ENCODE data around the gene IPO13.

The IPO13 gene, protein sequence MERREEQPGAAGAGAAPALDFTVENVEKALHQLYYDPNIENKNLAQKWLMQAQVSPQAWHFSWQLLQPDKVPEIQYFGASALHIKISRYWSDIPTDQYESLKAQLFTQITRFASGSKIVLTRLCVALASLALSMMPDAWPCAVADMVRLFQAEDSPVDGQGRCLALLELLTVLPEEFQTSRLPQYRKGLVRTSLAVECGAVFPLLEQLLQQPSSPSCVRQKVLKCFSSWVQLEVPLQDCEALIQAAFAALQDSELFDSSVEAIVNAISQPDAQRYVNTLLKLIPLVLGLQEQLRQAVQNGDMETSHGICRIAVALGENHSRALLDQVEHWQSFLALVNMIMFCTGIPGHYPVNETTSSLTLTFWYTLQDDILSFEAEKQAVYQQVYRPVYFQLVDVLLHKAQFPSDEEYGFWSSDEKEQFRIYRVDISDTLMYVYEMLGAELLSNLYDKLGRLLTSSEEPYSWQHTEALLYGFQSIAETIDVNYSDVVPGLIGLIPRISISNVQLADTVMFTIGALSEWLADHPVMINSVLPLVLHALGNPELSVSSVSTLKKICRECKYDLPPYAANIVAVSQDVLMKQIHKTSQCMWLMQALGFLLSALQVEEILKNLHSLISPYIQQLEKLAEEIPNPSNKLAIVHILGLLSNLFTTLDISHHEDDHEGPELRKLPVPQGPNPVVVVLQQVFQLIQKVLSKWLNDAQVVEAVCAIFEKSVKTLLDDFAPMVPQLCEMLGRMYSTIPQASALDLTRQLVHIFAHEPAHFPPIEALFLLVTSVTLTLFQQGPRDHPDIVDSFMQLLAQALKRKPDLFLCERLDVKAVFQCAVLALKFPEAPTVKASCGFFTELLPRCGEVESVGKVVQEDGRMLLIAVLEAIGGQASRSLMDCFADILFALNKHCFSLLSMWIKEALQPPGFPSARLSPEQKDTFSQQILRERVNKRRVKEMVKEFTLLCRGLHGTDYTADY

GRCh38 chr1:43946236-43947060 is at the start of gene IPO13:
Gene IPO13 (plus strand): TSS chr1:43946950. CDS start chr1:43947601, 651 bp downstream.
- peak; percentile 96 for DNase-seq (ENCODE audit: low spot score)
- Mint-ChIP-seq H3K36me3 (ENCODE audit: low read depth) (peaks cover 2% of the 10 kb centered on the region), H3K9me3 (no peaks in the 10 kb centered on the region), H3K4me3 (peak within 1 kb of the TSS; percentile 96), H3K4me1 (ENCODE audit: low read depth) (peaks cover 34% of the 10 kb centered on the region), H3K27ac (peak within 1 kb of the TSS; percentile 92), H3K27me3 (ENCODE audit: low read depth) (no peaks in the 10 kb centered on the region)

- H3K27me3 Mint-ChIP-seq (ENCODE audit: low read depth), result no peaks in the 10 kb centered on the region
- peaks cover 2% of the 10 kb centered on the region for H3K36me3 Mint-ChIP-seq (ENCODE audit: low read depth)
- H3K4me1 Mint-ChIP-seq (ENCODE audit: low read depth), result peaks cover 6% of the 10 kb centered on the region
- no peak for DNase-seq (ENCODE audit: low spot score)
- H3K4me3 Mint-ChIP-seq, result no peak overlapping the region
- H3K9me3 Mint-ChIP-seq, result no peaks in the 10 kb centered on the region
- no peak overlapping the region for H3K27ac Mint-ChIP-seq
Measured at GRCh38 chr1:43898981-43899380, 47.8 kb upstream of the IPO13 start.

DNA sequence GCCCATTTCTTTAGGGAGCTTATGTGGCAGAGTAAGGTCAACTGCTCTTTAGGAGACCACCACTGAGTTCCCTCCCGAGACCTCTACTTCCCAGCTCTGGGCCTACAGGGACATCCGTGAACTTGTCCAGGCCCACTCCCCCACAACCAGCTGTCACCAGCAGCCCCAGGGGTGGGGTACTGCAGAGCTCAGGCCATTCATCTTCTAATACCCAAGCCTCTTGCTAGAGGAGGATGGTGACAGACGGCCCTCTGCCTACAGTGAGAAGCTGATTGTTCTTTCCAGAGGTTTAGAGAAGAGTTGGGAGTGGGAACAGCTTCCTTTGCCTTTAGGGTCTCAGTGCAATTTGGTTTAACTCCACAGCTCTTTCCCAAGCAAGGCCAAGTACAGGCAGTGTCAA is 46.4 kb upstream of the IPO13 start:
- H3K36me3 Mint-ChIP-seq (ENCODE audit: low read depth), result peaks cover 2% of the 10 kb centered on the region
- no peaks in the 10 kb centered on the region for H3K27me3 Mint-ChIP-seq (ENCODE audit: low read depth)
- no peak for DNase-seq (ENCODE audit: low spot score)
- no peaks in the 10 kb centered on the region for H3K9me3 Mint-ChIP-seq
- H3K4me3 Mint-ChIP-seq, result no peak overlapping the region
- H3K4me1 Mint-ChIP-seq (ENCODE audit: low read depth), result peaks cover 6% of the 10 kb centered on the region
- no peak overlapping the region for H3K27ac Mint-ChIP-seq

DNA sequence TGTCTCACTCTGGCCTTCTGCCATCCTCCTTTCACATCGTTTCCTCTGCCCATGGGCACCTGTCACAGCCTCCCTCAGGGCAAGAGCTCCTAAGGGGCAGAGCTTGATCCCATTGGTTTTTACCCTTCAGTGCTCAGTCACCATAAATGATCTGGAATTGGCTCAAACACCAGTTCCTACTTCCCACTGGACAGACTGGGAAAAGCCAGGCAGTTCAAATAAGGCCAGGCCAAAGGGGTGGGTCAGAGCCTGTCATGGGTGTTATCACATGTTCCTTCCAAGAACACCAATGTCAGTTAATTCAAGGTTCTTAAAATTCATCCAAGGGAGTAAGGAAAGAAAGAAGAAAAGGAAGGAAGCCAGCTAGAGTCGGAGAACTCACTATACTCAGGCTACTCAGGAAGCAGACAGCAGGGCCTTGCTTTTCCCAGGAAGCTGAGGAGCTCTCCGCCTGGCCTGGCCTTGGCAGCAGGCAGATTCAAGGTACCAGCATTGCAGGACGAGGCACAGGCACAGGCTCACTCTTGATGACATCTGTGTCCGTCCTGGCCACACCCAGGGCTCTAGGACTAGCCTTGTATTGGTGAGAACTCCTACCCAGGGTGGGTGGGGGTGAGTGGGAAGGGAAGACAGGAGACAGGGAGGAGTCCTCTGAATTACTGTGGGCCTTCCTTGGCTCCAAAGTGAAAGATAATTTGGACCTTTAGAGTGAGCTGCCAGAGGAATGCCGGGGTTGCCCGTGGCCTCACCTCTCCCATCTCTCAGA is 45.4 kb upstream of the IPO13 start:
- H3K36me3 Mint-ChIP-seq (ENCODE audit: low read depth), result peaks cover 2% of the 10 kb centered on the region
- H3K4me1 Mint-ChIP-seq (ENCODE audit: low read depth), result peaks cover 6% of the 10 kb centered on the region
- no peak overlapping the region for H3K27ac Mint-ChIP-seq
- DNase-seq (ENCODE audit: low spot score), result no peak
- H3K4me3 Mint-ChIP-seq, result no peak overlapping the region
- no peaks in the 10 kb centered on the region for H3K9me3 Mint-ChIP-seq
- no peaks in the 10 kb centered on the region for H3K27me3 Mint-ChIP-seq (ENCODE audit: low read depth)

GRCh38 chr1:43902058-43902831 is 44.5 kb upstream of the IPO13 start:
- Mint-ChIP-seq H3K36me3 (ENCODE audit: low read depth) (peaks cover 2% of the 10 kb centered on the region), H3K4me3 (no peak overlapping the region), H3K9me3 (no peaks in the 10 kb centered on the region), H3K27me3 (ENCODE audit: low read depth) (no peaks in the 10 kb centered on the region), H3K27ac (no peak overlapping the region), H3K4me1 (ENCODE audit: low read depth) (peaks cover 5% of the 10 kb centered on the region)
- DNase-seq (ENCODE audit: low spot score), result no peak

- Mint-ChIP-seq H3K4me1 (ENCODE audit: low read depth) (no peaks in the 10 kb centered on the region), H3K27me3 (ENCODE audit: low read depth) (no peaks in the 10 kb centered on the region), H3K9me3 (no peaks in the 10 kb centered on the region), H3K27ac (no peak overlapping the region), H3K36me3 (ENCODE audit: low read depth) (peaks cover 1% of the 10 kb centered on the region), H3K4me3 (no peak overlapping the region)
- no peak for DNase-seq (ENCODE audit: low spot score)
Measured at GRCh38 chr1:43904660-43905551, 41.8 kb upstream of the IPO13 start.

GRCh38 chr1:43908226-43908625 is 38.5 kb upstream of the IPO13 start:
- H3K9me3 Mint-ChIP-seq, result no peaks in the 10 kb centered on the region
- no peak overlapping the region for H3K4me3 Mint-ChIP-seq
- H3K36me3 Mint-ChIP-seq (ENCODE audit: low read depth), result no peaks in the 10 kb centered on the region
- H3K4me1 Mint-ChIP-seq (ENCODE audit: low read depth), result no peaks in the 10 kb centered on the region
- no peak for DNase-seq (ENCODE audit: low spot score)
- no peaks in the 10 kb centered on the region for H3K27me3 Mint-ChIP-seq (ENCODE audit: low read depth)
- H3K27ac Mint-ChIP-seq, result no peak overlapping the region

DNA sequence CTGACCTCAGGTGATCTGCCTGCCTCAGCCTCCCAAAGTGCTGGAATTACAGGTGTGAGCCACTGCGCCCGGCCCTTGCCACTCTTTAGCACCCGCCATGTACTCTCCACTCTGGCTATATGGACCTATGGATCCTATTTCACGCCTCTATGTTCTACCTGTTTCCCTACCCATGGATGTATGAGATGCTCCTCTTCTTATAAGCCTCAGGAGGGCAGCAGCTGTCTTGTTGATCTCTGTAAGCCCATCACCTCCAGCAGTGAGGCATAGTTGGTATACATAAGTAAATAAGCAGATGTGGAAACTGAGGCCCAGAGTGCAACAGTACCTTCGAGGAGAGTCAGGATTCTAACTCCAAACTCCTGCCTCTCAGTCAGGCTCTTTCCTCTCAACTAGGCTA is 37.9 kb upstream of the IPO13 start:
- Mint-ChIP-seq H3K27ac (no peak overlapping the region), H3K9me3 (no peaks in the 10 kb centered on the region), H3K27me3 (ENCODE audit: low read depth) (no peaks in the 10 kb centered on the region), H3K36me3 (ENCODE audit: low read depth) (no peaks in the 10 kb centered on the region), H3K4me1 (ENCODE audit: low read depth) (no peaks in the 10 kb centered on the region), H3K4me3 (no peak overlapping the region)
- no peak for DNase-seq (ENCODE audit: low spot score)

GRCh38 chr1:43910343-43910742 is 36.4 kb upstream of the IPO13 start:
- no peak for DNase-seq (ENCODE audit: low spot score)
- no peak overlapping the region for H3K27ac Mint-ChIP-seq
- H3K27me3 Mint-ChIP-seq (ENCODE audit: low read depth), result no peaks in the 10 kb centered on the region
- H3K9me3 Mint-ChIP-seq, result no peaks in the 10 kb centered on the region
- H3K4me3 Mint-ChIP-seq, result no peak overlapping the region
- H3K36me3 Mint-ChIP-seq (ENCODE audit: low read depth), result no peaks in the 10 kb centered on the region
- H3K4me1 Mint-ChIP-seq (ENCODE audit: low read depth), result no peaks in the 10 kb centered on the region

- H3K9me3 Mint-ChIP-seq, result no peaks in the 10 kb centered on the region
- H3K36me3 Mint-ChIP-seq (ENCODE audit: low read depth), result no peaks in the 10 kb centered on the region
- H3K27me3 Mint-ChIP-seq (ENCODE audit: low read depth), result no peaks in the 10 kb centered on the region
- no peak for DNase-seq (ENCODE audit: low spot score)
- H3K27ac Mint-ChIP-seq, result no peak overlapping the region
- H3K4me3 Mint-ChIP-seq, result no peak overlapping the region
- no peaks in the 10 kb centered on the region for H3K4me1 Mint-ChIP-seq (ENCODE audit: low read depth)
Measured at GRCh38 chr1:43912607-43913006, 34.1 kb upstream of the IPO13 start.

DNA sequence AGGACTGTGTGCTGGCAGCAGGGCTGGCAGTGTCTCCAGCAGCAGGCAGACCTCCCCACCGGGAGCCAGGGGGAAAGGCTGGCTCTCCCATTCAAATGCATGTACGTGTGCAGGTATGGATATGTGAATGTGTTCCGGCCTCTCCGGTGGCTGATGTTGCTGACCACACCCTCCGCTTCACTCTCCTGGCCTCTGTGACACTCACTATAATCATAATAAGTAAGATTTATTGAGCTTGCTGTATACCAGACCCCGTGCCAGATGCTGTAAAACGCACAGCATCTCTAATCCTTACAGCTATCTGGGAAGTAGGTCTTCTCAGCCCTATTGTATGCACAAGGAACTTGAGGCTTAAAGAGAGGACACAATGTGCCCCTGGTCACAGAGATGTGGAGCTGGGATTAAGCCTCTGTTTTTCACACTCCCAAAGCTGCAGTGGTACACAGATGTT is 33.7 kb upstream of the IPO13 start:
- no peak overlapping the region for H3K27ac Mint-ChIP-seq
- no peaks in the 10 kb centered on the region for H3K9me3 Mint-ChIP-seq
- no peaks in the 10 kb centered on the region for H3K4me1 Mint-ChIP-seq (ENCODE audit: low read depth)
- H3K27me3 Mint-ChIP-seq (ENCODE audit: low read depth), result no peaks in the 10 kb centered on the region
- H3K36me3 Mint-ChIP-seq (ENCODE audit: low read depth), result no peaks in the 10 kb centered on the region
- no peak overlapping the region for H3K4me3 Mint-ChIP-seq
- DNase-seq (ENCODE audit: low spot score), result no peak

Data from T-helper 2 cell treated with Interferon-gamma antibody and Interleukin-4, amounts not matched to agents 5 μg/mL and 100 μg/mL, for 36 hours (primary cell).